Kidney glomerular epithelial cell (primary cell): Measurements from ENCODE around the gene SRRT.
"Not testable (repeated sequence)": the region's sequence is repeated elsewhere in the genome, so short reads cannot be mapped to it uniquely, and the experiment has no call there.

Source experiments
- DNase-seq: peaks from one replicate; lab custom pipeline; 2025; lab: John Stamatoyannopoulos, UW

SRRT gene

GRCh38 chr7:100895701-100895955, 20.7 kb downstream of the SRRT start, which contains the start of gene ACHE:
Gene ACHE (minus strand): TSS chr7:100895888. CDS start chr7:100894232, 1,656 bp downstream.
- no peak for DNase-seq

GRCh38 chr7:100895956-100896731, 21.2 kb downstream of the SRRT start:
- DNase-seq, result no peak

- no peak for DNase-seq
Measured at GRCh38 chr7:100896732-100897608, 22.1 kb downstream of the SRRT start.

- DNase-seq, result no peak
Measured at GRCh38 chr7:100897772-100898454, 23.0 kb downstream of the SRRT start.

GRCh38 chr7:100899432-100899831, 24.5 kb downstream of the SRRT start:
- DNase-seq, result no peak

- DNase-seq, result no peak
Measured at GRCh38 chr7:100900978-100901377, 26.1 kb downstream of the SRRT start.

GRCh38 chr7:100901921-100902332, 27.0 kb downstream of the SRRT start:
- no peak for DNase-seq

- DNase-seq, result no peak
Measured at GRCh38 chr7:100902638-100903037, 27.7 kb downstream of the SRRT start.

DNA sequence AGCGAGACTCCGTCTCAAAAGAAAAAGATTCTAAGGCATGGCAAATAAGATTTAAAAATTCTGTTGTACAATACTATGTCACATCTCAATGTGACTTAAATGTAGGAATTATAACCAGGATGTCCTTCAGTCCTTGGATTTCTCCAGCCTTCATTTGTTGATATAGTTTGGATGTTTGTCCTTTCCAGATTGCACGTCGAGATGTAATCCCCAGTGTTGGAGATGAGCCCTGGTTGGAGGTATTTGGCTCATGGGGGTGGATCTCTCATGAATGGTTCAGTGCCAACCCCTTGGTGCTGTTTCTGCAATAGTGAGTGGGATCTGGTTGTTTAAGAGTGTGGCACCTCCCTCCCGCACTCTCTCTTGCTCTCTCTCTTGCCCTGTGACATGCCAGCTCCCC, 33.6 kb downstream of the SRRT start:
- no peak for DNase-seq

- DNase-seq, result not testable (repeated sequence)
Measured at GRCh38 chr7:100910443-100910842, 35.5 kb downstream of the SRRT start.

- no peak for DNase-seq
Measured at GRCh38 chr7:100911484-100911883, 36.6 kb downstream of the SRRT start.

GRCh38 chr7:100914208-100914878, 39.4 kb downstream of the SRRT start:
- DNase-seq, result no peak

DNA sequence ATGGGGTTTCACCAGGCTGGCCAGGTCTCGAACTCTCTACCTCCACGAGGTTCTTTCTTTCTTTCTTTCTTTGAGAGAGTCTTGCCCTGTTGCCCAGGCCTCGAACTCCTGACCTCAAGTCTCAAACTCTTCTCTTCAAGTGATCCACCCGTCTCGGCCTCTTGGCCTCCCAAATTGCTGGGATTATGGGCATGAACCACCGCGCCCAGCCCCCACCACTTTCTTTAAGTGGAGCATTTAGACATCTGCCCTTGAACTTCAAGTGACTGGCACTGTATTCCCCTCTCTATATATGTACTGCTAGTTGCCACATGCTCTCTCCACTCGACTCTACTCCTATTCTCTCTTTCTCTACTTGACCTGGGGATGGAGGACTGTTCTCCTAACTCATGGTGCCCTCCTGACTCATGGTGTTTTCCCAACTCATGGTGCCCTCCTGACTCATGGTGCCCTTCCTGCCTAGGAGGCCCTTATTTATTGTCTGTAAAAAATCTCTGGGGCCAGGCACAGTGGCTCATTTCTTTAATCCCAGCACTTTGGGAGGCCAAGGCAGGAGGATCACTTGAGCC, 40.1 kb downstream of the SRRT start:
- no peak for DNase-seq

DNA sequence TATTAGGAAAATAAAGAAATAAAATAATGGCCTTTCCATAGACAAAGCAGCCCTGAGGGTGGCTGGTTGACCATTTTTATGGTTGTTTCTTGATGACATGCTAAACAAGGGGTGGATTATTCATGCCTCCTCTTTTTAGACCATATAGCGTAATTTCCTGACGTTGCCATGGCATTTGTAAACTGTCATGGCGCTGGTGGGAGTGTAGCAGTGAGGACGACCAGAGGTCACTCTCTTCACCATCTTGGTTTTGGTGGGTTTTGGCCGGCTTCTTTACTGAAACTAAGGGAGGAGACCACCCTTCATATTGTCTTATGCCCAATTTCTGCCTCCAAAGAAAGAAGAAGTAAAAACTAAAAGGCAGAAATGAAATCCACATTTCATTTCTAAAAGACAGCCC, 44.4 kb downstream of the SRRT start:
- DNase-seq, result not testable (repeated sequence)

- not testable (repeated sequence) for DNase-seq
Measured at GRCh38 chr7:100919779-100920437, 45.0 kb downstream of the SRRT start.

DNA sequence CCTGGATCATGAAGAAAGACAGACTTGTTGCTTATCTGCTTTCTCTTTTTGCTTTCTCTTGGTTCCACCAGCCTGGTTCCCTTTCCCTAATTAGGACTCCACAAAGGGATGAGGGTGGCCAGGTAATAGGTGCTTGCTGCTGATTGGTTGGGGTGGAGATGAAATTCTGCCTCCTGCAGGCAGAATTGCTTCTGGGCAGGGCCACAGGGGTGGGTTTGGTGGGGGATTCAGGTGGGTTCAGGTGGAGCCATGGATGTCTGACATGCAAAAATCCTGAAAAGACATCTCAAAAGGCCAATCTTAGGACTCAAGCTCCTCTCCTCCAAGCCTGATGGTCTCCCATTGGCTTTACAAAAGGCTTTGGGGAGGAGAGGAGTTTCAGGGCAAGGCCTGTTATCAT, 46.1 kb downstream of the SRRT start:
- DNase-seq, result no peak

DNA sequence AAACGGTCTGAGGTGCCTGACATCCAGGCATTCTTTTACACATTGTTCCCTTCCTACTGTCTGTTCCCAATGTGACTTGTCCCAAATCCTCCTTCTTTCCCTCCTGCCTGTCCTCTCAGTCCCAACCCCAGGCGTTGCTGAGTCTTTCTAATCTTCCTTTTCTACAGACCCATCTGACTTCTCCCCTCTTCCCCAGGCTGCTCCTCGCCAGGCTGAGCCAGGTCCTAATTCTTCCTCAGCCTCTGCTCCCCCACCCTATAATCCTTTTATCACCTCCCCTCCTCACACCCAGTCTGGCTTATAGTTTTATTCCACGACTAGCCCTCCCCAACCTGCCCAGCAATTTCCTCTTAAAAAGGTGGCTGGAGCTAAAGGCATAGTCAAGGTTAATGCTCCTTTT, 48.7 kb downstream of the SRRT start:
- not testable (repeated sequence) for DNase-seq

DNA sequence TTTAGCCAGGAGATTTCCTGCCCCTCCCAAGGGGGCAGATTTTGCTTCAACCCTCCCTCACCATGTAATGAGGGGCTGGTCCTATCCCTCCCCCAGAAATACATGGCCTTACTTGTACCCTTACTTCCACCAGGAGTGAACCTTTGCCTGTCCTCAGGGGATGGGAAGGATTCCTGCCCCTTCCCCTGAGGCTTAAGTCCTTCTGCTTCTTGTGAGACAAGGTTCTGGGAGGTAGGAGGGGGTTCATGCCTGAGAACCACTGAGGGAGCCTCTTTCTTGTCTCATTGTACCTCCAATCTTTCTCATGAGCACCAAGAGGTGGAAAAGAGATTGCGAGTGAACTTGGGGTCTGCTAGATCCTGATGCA, 54.9 kb downstream of the SRRT start:
- DNase-seq, result no peak

- DNase-seq, result no peak
Measured at GRCh38 chr7:100933734-100934133, 58.8 kb downstream of the SRRT start.

DNA sequence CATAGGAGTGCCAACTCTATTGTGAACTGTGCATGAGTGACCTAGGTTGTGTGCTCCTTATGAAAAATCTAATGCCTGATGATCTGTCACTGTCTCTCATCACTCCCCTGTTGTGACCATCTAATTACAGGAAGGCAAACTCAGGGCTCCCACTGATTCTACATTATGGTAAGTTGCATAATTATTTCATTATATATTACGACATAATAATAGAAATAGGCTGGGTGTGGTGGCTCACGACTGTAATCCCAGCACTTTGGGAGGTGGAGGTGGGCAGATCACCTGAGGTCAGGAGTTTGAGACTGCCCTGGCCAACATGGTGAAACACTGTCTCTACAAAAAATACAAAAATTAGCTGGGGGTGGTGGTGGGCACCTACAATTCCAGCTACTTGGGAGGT, 60.5 kb downstream of the SRRT start:
- not testable (repeated sequence) for DNase-seq

DNA sequence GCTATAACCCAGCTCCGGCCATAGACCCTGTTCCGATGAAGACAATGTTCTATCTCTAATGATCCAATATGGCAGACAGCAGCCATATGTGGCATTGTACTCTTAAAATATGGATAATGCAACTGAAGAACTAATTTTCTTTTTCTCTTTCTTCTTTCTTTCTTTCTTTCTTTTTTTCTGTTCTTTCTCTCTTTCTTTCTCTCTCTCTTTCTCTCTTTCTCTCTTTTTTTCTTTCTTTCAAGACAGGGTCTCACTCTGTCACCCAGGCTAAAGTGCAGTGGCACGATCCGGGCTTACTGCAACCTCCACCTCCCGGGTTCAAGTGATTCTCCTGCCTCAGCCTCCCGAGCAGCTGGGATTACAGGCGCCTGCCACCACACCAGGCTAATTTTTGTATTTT, 61.3 kb downstream of the SRRT start:
- not testable (repeated sequence) for DNase-seq
